Dermis microvascular lymphatic vessel endothelial cell (primary cell): ENCODE results near the gene MAP1LC3C. TPM values are rescaled to one million over a fixed set of nuclear protein-coding genes. Genes with fewer than 3 reads are reported as not detected.
A peak's percentile ranks its signal among the peaks of the same experiment; 100 is the strongest.
"Not testable (repeated sequence)": the region's sequence is repeated elsewhere in the genome, so short reads cannot be mapped to it uniquely, and the experiment has no call there.

Experiments used
- DNase-seq, 2 donors: peaks; one replicate each; pipeline versions ENCODE4 v3.0.0 to v3.0.0-alpha.2; 2010; ENCODE audit warnings: low read depth in 2 of 2
- total RNA-seq: library from RNA; depleted of rRNA; stranded (reverse); fragments of >200 nt; gene quantifications from 2 replicates; pipeline ENCODE4 v1.2.1, GENCODE V29; 2014

Gene MAP1LC3C
- total RNA-seq, 1 donor from 2014 or later = under 0.01 TPM

DNA sequence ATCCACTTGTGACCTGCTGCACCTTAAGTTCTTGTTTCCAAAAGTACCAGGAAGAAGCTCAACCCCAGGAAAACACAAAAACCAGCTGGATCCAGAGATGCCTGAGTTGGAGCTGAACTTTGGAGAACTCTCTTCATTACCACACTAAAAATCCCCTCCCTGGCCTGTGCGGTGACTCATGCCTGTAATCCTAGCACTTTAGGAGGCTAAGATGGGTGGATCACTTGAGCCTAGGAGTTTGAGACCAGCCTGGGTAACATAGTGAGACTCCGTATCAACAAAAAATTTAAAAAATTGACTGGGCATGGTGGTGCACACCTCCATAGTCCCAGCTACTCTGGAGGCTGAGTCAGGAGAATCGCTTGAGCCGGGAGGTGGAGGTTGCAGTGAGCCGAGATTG is 6.2 kb downstream of the MAP1LC3C start:
- no peak for DNase-seq

DNA sequence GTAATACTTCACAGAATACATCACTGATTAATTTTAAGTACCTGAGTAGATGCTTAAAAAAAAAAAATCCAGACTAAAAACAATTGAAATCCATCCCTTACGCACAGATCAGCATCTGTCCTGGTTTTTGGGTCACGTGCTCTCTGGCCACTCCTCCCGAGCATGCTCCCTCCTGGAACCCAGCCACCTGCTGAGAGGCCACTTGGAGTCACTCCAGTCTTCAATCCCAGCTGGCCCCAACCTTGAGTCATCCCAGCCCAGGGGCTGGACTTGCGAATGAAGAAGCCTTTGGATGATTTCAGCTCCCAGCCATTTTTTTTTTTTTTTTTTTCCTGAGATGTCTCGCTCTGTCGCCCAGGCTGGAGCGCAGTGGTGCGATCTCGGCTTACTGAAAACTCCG is 8.9 kb downstream of the MAP1LC3C start:
- DNase-seq = no peak

DNA sequence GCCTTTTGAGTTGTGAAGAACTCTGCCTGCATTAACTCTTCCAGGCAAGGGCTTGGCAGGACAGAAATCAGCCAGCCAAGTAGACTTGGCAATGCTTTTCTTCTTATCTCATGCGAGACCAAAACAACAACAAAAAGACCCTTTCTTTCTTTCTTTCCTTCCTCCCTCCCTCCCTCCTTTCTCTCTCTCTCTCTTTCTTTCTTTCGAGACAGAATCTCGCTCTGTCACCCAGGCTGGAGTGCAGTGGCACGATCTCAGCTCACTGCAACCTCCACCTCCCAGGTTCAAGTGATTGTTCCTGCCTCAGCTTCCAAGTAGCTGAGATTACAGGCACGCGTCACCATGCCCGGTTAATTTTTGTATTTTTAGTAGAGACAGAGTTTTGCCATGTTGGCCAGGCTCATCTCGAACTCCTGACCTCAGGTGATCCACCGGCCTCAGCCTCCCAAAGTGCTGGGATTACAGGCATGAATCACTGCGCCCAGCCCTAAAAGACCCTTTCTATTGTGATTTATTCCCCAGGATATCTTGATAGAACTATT is 10.4 kb downstream of the MAP1LC3C start:
- DNase-seq = not testable (repeated sequence)

DNA sequence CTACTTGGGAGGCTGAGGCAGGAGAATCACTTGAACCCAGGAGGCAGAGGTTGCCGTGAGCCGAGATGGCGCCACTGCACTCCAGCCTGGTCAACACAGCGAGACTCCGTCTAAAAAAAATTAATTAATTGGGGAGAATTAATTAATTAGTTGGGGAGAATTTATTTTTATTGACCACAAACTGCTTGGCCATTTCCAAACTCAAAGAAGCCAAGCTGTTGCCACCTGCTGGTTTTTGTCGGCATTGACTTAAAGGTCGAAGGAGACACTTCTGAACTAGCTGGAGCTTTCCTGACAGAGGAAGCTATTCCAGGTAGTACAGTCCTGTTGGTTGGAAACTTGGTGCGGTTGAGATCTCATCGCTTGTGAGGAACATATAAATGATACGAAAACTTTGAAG is 13.1 kb downstream of the MAP1LC3C start:
- peak in 1 of 2 donors; percentile 43 for DNase-seq

DNA sequence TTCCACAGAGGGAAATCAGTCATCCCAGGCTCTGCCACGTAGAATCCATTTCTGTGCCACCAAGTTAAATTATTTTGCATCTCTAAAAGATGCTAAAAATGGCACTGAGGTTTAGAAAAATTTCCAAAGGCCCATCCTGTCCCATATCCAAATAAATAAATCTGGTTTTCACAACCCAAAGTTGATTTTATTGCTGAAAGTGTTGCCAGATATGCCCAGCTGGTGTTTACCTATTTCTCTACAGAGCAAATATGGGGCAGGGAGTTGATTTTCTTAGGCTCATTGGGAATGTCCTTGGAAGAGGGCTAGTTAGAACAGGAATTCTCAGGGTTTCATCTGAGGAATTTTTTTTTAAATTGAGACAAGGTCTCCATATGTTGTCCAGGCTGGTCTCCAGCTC is 19.0 kb downstream of the MAP1LC3C start:
- no peak for DNase-seq

DNA sequence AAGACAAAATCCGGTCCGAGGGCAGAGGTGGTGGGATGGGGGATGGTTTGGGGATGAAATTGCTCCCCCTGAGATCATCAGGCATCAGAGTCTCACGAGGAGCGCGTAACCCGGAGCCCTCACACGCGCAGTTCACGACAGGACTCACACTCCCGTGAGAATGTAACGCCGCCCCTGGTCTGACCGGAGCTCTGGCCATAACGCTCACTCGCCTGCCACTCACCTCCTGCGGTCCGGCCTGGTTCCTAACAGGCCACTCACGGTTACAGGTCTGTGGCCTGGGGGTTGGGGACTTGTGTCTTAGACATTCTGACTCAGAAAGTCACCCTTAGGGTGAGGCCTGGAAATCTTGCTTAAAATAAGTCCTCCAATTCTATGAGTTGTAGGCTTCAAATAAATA is 19.8 kb downstream of the MAP1LC3C start:
- no peak for DNase-seq

DNA sequence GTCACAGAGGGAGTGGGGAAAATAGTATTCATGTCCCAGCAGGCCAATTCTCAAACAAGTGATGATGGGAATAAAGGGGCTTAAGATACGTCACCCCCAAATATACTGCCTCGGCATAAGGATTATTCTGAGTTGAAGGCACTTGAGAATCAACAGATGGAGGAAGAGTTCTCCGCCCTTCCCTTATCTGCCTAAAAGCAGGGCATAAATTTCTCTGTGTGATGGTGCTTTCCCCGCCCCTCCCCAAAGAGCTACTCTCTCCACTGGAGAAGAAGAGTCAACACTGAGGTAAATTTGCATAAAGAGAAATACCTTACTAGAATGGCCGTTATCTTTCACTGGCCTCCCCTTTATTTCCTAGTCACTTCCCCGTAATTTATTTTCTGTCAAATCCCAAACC is 22.7 kb downstream of the MAP1LC3C start:
- no peak for DNase-seq

DNA sequence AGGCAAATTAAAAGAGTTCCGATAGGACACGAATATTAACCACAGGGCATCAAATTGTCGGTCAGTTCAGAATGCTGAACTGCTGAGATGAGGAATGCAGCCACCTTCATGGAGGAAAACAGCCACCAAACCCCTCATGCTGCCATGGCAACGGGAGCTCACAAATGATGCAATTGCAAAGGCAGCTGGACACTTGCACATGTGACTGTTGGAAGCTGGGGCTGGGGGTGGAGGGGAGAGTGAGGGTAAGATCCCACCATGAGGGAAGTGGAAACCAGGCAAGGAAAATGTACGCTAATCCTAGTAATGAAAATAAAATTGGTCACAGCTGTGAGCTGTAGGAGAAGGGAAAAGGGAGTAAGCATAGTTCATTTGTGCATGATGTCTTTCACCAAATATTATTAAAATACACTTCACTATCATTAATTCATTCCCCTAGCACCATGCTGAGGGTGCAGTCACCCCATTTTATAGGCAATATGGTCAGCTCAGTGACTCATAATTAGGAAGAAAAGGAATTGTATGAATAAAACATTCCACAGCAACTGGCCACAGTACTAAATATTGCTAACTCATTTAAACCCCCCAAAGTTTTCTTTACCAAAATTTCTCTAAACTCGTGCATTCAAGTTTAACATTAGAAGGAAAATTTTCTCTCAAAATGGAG is 26.1 kb downstream of the MAP1LC3C start:
- no peak for DNase-seq

DNA sequence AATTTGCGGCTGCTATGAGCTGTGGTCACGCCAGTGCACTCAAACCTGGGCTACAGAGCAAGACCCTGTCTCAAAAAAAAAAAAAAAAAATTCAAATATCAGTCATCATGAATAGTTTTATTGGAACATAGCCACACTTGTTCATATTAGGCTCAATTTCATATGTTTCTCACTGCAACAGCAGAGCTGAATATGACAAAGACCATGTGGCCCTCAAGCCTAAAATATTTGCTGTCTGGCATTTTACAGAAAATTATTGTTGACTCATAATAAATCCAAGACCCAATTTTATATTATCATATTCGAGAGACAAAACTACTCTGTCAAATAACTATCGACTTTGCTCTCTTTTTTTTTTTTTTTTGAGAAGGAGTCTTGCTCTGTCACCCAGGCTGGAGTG is 30.3 kb downstream of the MAP1LC3C start:
- no peak for DNase-seq

DNA sequence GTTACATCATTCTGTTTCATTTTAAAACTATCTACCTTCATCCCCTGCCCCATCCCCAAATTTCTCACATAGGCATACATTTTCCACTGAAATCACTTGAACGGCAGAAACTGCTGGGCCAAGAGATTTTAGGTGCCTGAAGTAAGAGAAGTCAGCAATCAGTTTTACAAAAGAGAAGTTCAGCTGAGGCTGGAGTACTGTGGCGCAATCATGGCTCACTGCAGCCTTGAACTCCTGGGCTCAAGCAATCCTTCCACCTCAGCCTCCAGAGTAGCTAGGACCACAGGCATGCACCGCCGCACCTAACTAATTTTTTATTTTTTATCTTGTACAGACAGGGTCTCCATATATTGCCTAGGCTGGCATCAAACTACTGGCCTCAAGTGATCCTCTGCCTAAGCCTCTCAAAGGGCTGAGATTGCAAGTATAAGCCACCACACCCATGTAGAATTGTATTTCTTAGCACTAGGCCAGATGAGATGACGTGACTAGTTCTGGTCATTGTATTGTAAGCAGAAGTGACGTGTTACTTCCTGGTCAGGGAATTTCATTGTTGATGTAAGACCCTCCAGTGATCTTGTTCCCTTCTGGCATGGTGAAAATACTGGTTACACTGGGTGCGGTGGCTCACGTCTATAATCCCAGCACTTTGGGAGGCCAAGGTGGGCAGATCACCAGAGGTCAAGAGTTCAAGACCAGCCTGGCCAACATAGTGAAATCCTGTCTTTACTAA is 34.2 kb downstream of the MAP1LC3C start:
- DNase-seq = peak; percentile 2 to 6

DNA sequence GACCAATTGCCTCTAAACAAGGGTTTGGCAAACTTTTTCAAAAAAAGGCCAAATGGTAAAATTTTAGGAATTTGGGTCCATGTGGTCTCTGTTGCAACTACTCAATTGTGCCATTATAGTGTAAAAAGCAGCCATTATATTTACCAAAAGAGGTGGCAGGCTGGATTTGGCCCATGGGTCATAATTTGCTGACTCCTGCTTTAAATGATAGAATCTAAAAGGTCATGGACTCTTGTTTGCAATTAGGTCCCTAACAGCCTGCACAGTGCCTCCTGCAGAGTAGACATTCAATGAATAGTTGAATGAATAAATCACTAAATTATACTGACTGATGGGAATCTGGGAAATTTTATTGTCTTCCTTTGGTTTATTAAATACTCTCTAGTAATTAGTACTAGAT is 35.2 kb downstream of the MAP1LC3C start:
- DNase-seq = no peak

DNA sequence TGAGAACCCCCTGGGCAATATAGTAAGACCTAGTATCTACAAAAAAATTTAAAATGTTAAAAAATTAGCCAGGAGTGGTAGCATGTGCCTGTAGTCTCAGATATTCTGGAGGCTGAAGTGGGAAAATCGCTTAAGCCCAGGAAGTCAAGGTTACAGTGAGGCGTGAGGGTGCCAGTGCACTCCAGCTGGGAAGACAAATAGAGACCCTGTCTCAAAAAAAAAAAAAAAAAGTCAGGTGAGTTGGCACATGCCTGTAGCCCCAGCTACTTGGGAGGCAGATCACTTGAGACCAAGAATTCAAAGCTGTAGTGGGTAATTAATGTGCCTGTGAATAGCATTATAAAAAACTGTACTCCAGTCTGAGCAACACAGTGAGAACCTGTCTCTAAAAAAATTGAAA is 36.7 kb downstream of the MAP1LC3C start:
- DNase-seq = no peak

DNA sequence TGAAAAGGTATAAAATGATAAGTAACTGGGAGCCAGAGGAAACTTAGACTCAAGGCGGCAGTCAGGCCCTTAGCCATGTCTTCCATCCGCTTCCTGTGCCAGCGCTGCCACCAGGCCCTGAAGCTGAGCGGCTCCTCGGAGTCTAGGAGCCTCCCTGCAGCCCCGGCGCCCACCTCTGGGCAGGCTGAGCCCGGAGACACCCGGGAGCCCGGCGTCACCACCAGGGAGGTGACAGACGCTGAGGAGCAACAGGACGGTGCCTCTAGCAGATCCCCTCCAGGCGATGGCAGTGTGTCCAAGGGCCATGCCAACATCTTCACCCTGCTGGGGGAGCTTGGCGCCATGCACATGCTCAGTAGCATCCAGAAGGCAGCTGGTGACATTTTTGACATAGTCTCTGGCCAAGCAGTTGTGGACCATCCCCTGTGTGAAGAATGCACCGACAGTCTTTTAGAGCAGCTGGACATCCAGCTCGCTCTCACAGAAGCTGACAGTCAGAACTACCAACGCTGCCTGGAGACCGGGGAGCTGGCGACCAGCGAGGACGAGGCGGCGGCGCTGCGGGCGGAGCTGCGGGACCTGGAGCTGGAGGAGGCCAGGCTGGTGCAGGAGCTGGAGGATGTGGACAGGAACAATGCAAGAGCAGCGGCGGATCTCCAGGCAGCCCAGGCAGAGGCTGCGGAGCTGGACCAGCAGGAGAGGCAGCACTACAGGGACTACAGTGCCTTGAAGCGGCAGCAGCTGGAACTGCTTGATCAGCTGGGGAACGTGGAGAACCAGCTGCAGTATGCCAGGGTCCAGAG is 41.0 kb downstream of the MAP1LC3C start, which contains the start of gene BECN2:
BECN2 (plus strand) TSS at position 76 of the 803 bp plus-strand sequence; CDS start at position 76, 0 bp downstream.
- no peak for DNase-seq

DNA sequence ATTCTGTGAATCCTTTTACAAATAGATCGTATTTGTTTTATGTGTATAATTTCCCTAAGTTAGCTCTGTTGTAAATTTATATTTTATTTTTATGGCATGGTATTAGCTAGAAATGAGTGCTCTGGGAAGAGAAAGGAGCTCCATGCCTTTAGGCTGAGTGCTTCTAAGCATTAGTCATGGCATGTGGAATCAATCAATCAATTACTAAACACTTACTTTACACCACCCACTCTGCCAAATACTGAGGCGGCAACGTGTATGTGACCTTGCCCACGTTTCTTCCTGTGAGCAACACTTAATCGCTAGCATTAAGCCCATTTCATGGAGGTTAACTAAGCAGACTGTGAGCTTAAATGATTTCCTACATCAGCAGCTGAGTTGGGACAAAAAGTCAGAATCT is 48.5 kb downstream of the MAP1LC3C start:
- DNase-seq = no peak

DNA sequence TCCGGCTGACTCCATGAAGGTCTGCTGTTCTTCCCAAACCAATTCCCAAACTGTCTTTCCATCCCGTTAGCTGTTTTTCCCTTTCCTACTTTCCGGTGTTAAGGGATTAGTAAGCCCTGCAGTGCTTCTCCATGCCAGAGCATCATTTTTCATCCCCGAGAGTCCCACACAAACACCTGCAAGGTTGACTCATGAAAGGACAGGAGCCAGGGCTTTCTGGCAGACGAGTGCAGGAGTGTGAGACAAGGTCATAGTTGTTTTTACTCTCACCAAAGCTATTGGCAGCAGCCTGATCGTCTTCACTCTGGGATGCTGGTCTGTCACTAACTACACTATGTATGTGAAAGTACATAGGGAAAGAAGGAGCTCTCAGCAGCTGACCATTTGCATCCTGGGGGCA is 51.5 kb downstream of the MAP1LC3C start:
- no peak for DNase-seq

Other genes starting within 250 kb of the MAP1LC3C start
- gene EXO1, start 150.9 kb downstream of the MAP1LC3C start, total RNA-seq = 3.0 and 8.0 TPM in 2 replicates
- gene BECN2, start 41.3 kb downstream of the MAP1LC3C start, total RNA-seq = not detected in 2 replicates